ENCODE measurements around the gene ETV6.

Gene ETV6

GRCh38 chr12:11777451-11777850, 128.0 kb downstream of the ETV6 start:
- H3K9ac ChIP-seq (ENCODE audit: low read length): no peak overlapping the region
- H3K9me3 ChIP-seq (ENCODE audit: control insufficient read depth, low read depth, low read length): no peaks in the 10 kb centered on the region
- H3K27me3 ChIP-seq (ENCODE audit: control insufficient read depth, insufficient read depth, low read length): no peaks in the 10 kb centered on the region
- no peaks in the 10 kb centered on the region for H3K36me3 ChIP-seq (ENCODE audit: control insufficient read depth, low read depth, low read length)
- H3K4me3 ChIP-seq (ENCODE audit: low read length): no peak overlapping the region
- H3K4me1 ChIP-seq (ENCODE audit: control insufficient read depth, low read depth, low read length): peaks cover 3% of the 10 kb centered on the region
- no peak overlapping the region for H3K27ac ChIP-seq (ENCODE audit: low read length)

GRCh38 chr12:11777962-11778361, 128.5 kb downstream of the ETV6 start:
- H3K27ac ChIP-seq (ENCODE audit: low read length): no peak overlapping the region
- peaks cover 3% of the 10 kb centered on the region for H3K4me1 ChIP-seq (ENCODE audit: control insufficient read depth, low read depth, low read length)
- H3K9me3 ChIP-seq (ENCODE audit: control insufficient read depth, low read depth, low read length): no peaks in the 10 kb centered on the region
- H3K36me3 ChIP-seq (ENCODE audit: control insufficient read depth, low read depth, low read length): no peaks in the 10 kb centered on the region
- H3K27me3 ChIP-seq (ENCODE audit: control insufficient read depth, insufficient read depth, low read length): no peaks in the 10 kb centered on the region
- no peak overlapping the region for H3K9ac ChIP-seq (ENCODE audit: low read length)
- H3K4me3 ChIP-seq (ENCODE audit: low read length): no peak overlapping the region

GRCh38 chr12:11778713-11779685, 129.5 kb downstream of the ETV6 start:
- peaks cover 3% of the 10 kb centered on the region for H3K4me1 ChIP-seq (ENCODE audit: control insufficient read depth, low read depth, low read length)
- no peaks in the 10 kb centered on the region for H3K9me3 ChIP-seq (ENCODE audit: control insufficient read depth, low read depth, low read length)
- no peak overlapping the region for H3K4me3 ChIP-seq (ENCODE audit: low read length)
- H3K27me3 ChIP-seq (ENCODE audit: control insufficient read depth, insufficient read depth, low read length): no peaks in the 10 kb centered on the region
- no peak overlapping the region for H3K27ac ChIP-seq (ENCODE audit: low read length)
- H3K36me3 ChIP-seq (ENCODE audit: control insufficient read depth, low read depth, low read length): no peaks in the 10 kb centered on the region
- no peak overlapping the region for H3K9ac ChIP-seq (ENCODE audit: low read length)

DNA sequence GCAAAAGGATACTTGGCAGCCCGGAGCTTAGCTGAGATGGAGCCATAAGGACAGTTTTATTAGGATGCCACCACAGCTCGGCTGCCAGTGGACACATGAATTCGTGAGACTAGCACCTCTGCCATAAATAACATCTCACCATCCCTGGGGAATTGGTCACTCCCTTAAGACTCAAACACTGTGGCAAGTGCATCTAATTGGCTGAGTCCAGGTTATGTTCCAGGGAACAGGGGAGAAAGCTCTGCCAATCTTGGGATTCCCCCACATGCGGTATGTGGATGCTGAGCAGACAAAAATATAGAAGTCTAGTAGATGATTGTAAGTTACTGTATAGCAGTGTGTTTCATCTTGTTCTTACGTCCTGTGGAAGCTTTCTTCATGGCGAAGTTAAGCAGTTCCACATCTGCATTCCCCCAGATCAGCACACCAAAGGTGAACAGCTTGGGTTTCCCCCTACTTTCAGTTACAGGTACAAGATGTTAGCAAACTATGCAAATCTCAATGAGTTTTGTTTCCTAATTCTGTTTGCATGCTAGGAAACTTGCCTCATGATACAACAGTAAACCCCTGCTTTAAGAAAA, 131.1 kb downstream of the ETV6 start:
- Histone ChIP-seq H3K9me3 (ENCODE audit: control insufficient read depth, low read depth, low read length) (no peaks in the 10 kb centered on the region), H3K27me3 (ENCODE audit: control insufficient read depth, insufficient read depth, low read length) (no peaks in the 10 kb centered on the region), H3K4me3 (ENCODE audit: low read length) (no peak overlapping the region), H3K36me3 (ENCODE audit: control insufficient read depth, low read depth, low read length) (no peaks in the 10 kb centered on the region), H3K27ac (ENCODE audit: low read length) (no peak overlapping the region), H3K9ac (ENCODE audit: low read length) (no peak overlapping the region), H3K4me1 (ENCODE audit: control insufficient read depth, low read depth, low read length) (peaks cover 3% of the 10 kb centered on the region)

- H3K4me3 ChIP-seq (ENCODE audit: low read length): no peak overlapping the region
- H3K27me3 ChIP-seq (ENCODE audit: control insufficient read depth, insufficient read depth, low read length): no peaks in the 10 kb centered on the region
- no peak overlapping the region for H3K27ac ChIP-seq (ENCODE audit: low read length)
- H3K4me1 ChIP-seq (ENCODE audit: control insufficient read depth, low read depth, low read length): peaks cover 5% of the 10 kb centered on the region
- H3K9ac ChIP-seq (ENCODE audit: low read length): no peak overlapping the region
- no peaks in the 10 kb centered on the region for H3K9me3 ChIP-seq (ENCODE audit: control insufficient read depth, low read depth, low read length)
- no peaks in the 10 kb centered on the region for H3K36me3 ChIP-seq (ENCODE audit: control insufficient read depth, low read depth, low read length)
Measured at GRCh38 chr12:11782914-11783420, 133.5 kb downstream of the ETV6 start.

DNA sequence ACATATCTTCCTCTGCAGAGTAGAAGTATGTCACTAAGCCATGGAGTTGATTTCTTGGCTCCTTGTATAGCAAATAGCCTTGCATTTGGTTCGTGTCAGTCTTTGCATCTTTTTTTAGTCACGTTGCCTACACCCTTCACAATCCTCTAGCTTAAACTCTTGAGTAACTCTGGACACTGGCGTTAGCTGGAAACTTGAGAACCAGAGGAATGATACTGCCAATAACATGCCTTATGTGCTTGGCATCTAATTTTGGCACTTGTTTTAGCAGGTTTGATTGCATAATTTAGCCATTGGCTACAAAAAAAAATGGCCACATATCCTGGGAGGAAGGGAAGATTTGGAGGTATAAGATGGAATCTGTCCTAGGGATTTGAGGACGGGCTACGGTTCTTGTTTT, 136.2 kb downstream of the ETV6 start:
- Histone ChIP-seq H3K4me1 (ENCODE audit: control insufficient read depth, low read depth, low read length) (peaks cover 10% of the 10 kb centered on the region), H3K36me3 (ENCODE audit: control insufficient read depth, low read depth, low read length) (no peaks in the 10 kb centered on the region), H3K27me3 (ENCODE audit: control insufficient read depth, insufficient read depth, low read length) (no peaks in the 10 kb centered on the region), H3K27ac (ENCODE audit: low read length) (no peak overlapping the region), H3K9me3 (ENCODE audit: control insufficient read depth, low read depth, low read length) (no peaks in the 10 kb centered on the region), H3K9ac (ENCODE audit: low read length) (no peak overlapping the region), H3K4me3 (ENCODE audit: low read length) (no peak overlapping the region)

DNA sequence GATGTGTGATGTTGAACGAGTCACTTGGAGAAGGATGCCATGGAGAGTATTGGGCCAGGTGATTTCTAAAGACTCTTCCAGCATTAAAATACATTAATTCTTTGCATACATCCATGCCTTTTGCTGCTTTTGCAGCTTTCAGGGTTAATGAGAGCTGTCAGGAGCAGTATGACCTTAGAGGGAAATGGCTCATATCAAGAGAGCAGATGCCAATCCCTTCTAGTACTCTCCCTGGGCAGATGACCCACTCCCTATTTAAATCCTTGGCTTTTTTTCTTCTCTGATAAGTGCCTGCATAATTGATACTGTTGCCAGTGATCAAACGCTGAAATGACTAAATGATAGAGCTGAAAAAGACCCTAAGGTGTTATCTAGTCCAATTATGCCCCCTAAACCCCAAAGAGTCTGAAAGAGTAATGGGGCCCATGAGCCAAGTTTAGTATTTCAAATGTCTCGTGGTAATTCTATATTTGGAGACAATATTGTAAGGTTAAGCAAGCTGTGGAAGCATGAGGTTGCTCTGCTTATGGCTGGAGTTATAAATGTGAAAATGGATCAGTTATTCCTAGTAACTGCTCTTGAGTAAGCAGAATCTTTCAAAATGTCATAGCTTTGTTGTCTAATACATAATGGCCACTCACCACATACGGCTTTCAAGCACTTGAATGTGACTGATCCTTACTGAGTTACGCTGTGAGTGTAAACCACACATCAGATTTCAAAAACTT, 137.3 kb downstream of the ETV6 start:
- Histone ChIP-seq H3K27ac (ENCODE audit: low read length) (no peak overlapping the region), H3K36me3 (ENCODE audit: control insufficient read depth, low read depth, low read length) (no peaks in the 10 kb centered on the region), H3K27me3 (ENCODE audit: control insufficient read depth, insufficient read depth, low read length) (no peaks in the 10 kb centered on the region), H3K4me1 (ENCODE audit: control insufficient read depth, low read depth, low read length) (peaks cover 10% of the 10 kb centered on the region), H3K9me3 (ENCODE audit: control insufficient read depth, low read depth, low read length) (no peaks in the 10 kb centered on the region), H3K4me3 (ENCODE audit: low read length) (no peak overlapping the region), H3K9ac (ENCODE audit: low read length) (no peak overlapping the region)

DNA sequence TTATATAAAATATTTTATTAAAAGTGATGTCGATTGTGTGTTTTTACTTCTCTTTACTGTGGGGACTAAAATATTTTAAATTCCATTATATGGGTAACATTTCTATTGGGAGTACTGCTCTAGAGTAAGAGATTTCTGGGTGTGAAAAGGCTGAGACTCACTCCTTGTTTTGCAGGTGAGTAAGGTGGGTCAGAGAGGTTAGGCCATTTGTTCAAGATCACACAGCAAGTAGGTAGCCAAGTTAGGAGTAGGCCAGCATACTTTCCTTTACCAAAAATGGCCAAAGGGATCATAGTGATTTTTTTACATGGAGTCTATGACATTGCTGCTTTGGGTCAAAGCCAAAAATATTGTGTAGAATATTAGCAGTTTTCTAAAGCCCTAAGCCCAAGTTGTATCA, 138.0 kb downstream of the ETV6 start:
- Histone ChIP-seq H3K4me1 (ENCODE audit: control insufficient read depth, low read depth, low read length) (peaks cover 7% of the 10 kb centered on the region), H3K9me3 (ENCODE audit: control insufficient read depth, low read depth, low read length) (no peaks in the 10 kb centered on the region), H3K4me3 (ENCODE audit: low read length) (no peak overlapping the region), H3K9ac (ENCODE audit: low read length) (no peak overlapping the region), H3K27ac (ENCODE audit: low read length) (no peak overlapping the region), H3K36me3 (ENCODE audit: control insufficient read depth, low read depth, low read length) (no peaks in the 10 kb centered on the region), H3K27me3 (ENCODE audit: control insufficient read depth, insufficient read depth, low read length) (no peaks in the 10 kb centered on the region)

DNA sequence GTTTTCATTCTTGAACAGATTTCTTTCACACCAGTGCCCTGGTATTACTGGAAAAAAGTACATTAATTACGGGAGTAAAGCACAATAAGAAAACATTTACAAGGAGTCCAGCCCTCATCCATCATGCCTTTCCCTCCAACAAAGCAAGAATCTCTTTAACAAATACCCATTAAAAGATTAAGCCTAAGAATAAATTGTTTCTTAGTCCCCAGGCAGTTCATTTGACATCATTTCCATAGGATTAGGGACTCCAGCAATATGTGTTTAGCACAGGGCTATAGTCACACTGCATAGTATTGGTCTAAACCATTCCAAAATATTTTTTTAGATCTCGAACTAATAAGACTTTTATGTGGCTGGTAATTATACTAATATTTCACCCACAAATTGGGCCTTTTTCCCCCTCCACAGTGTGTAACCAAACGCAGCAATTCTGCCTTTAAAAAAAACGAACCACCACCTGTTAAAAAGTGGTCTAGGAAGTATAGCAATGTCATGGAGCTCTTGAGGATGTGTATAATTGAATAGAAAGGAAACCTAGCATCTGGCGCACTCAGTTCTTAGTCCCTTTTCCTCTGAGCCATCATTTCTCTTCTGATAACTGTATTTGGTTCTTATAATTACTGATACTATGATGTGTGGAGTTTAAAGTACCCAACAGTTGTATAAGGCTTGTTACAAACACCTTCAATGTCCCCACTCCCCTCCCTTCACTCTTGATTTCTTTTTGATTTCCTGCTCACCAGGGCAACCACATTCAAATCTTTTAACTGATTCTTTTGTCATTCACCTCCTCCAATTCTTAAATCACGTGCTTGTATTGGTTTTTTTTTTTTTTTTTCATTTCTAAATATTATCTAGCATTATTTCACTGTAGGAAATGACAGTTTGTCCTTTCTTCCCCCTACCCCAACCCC, 138.7 kb downstream of the ETV6 start:
- H3K36me3 ChIP-seq (ENCODE audit: control insufficient read depth, low read depth, low read length): no peaks in the 10 kb centered on the region
- no peak overlapping the region for H3K27ac ChIP-seq (ENCODE audit: low read length)
- no peaks in the 10 kb centered on the region for H3K9me3 ChIP-seq (ENCODE audit: control insufficient read depth, low read depth, low read length)
- H3K9ac ChIP-seq (ENCODE audit: low read length): no peak overlapping the region
- peaks cover 7% of the 10 kb centered on the region for H3K4me1 ChIP-seq (ENCODE audit: control insufficient read depth, low read depth, low read length)
- H3K4me3 ChIP-seq (ENCODE audit: low read length): no peak overlapping the region
- no peaks in the 10 kb centered on the region for H3K27me3 ChIP-seq (ENCODE audit: control insufficient read depth, insufficient read depth, low read length)

- Histone ChIP-seq H3K27ac (ENCODE audit: low read length) (no peak overlapping the region), H3K27me3 (ENCODE audit: control insufficient read depth, insufficient read depth, low read length) (no peaks in the 10 kb centered on the region), H3K9ac (ENCODE audit: low read length) (no peak overlapping the region), H3K4me3 (ENCODE audit: low read length) (no peak overlapping the region), H3K9me3 (ENCODE audit: control insufficient read depth, low read depth, low read length) (no peaks in the 10 kb centered on the region), H3K4me1 (ENCODE audit: control insufficient read depth, low read depth, low read length) (peaks cover 10% of the 10 kb centered on the region), H3K36me3 (ENCODE audit: control insufficient read depth, low read depth, low read length) (no peaks in the 10 kb centered on the region)
Measured at GRCh38 chr12:11793921-11794710, 144.6 kb downstream of the ETV6 start.
